MG63 (cell line): ENCODE data around the gene MCUR1. TPM values are rescaled to one million over a fixed set of nuclear protein-coding genes. Genes with fewer than 3 reads are reported as not detected.

ENCODE experiments used
- total RNA-seq: library from RNA; depleted of rRNA; stranded (reverse); fragments of >200 nt; shearing (Covaris generic); gene quantifications from 2 replicates; pipeline ENCODE4 v1.2.3, GENCODE V29; 2014; ENCODE audit warnings: low replicate concordance; rRNA removed

Gene MCUR1
- total RNA-seq, 1 experiment from 2014 or later = 51.5 TPM

Other genes with a start within 250 kb of the MCUR1 start
- gene SIRT5, start 240.0 kb downstream of the MCUR1 start, total RNA-seq = 18.1 and 34.3 TPM in 2 replicates
- gene NOL7, start 199.2 kb downstream of the MCUR1 start, total RNA-seq = 222 and 307 TPM in 2 replicates
- gene RANBP9, start 102.7 kb downstream of the MCUR1 start, total RNA-seq = 45.2 and 62.2 TPM in 2 replicates
- gene RNF182, start 110.4 kb upstream of the MCUR1 start, total RNA-seq = 0.23 and 0.42 TPM in 2 replicates